ENCODE results near the gene STAT3.

Gene STAT3

GRCh38 chr17:42388381-42389134 lies at the start of gene STAT3:
STAT3 (minus strand) TSS chr17:42388442; CDS start chr17:42348516, 39,926 bp downstream.
- TF ChIP-seq CTCF (IDR thresholded peaks at IDR 0.05) = no peak

DNA sequence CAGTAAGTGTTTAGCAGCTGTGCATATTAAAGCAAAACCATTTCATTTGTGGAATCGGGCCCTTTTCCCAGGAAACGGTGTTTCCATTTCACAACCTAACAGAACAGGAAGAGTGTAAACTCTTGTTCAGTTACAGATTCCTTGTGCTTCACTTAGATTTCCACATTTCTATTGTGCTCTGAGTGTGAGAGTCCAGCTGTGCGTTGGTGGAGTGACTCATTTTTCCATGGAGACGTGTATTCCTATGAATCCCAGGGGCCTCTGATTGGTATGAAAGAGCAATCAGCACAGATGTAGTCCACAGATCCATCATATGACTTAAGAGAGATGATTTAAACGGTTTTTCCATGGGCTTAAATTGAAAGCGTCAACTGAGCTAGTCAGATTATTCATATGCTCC lies 48.1 kb upstream of the STAT3 start:
- no peak for TF ChIP-seq CTCF (IDR thresholded peaks at IDR 0.05)

GRCh38 chr17:42431758-42432161 lies 43.5 kb upstream of the STAT3 start:
- TF ChIP-seq CTCF (IDR thresholded peaks at IDR 0.05) = no peak

DNA sequence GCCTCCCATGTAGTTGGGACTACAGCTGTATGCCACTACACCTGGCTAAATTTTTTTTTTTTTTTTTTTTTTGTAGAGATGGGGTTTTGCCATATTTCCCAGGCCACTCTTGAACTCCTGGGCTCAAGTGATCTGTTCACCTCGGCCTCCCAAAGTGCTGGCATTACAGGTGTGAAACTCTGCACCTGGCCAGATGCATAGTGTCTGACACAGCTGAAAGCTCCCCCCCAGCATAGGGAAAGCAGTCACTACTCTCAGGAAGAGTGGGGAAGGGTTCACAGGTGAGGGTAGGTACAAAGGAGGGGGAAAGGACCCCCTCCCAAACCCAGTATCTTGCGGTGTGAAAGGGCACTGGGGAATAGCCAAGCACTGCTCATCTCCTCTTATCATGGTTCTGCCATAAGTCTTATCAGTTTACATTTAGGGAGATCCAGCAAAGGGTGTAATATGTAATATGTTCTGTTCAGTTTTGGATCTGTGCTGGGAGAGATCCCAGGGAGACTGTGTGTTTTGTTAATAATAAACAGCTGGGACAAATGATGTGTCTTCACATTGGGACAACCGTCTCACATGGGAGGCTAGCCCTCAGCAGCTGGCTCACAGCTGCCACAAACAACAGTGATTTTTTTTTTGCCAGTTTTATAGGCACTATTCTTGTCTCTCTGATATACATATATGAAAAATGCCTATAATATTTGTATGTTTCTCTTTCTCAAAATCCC lies 41.6 kb upstream of the STAT3 start:
- no peak for TF ChIP-seq CTCF (IDR thresholded peaks at IDR 0.05)

DNA sequence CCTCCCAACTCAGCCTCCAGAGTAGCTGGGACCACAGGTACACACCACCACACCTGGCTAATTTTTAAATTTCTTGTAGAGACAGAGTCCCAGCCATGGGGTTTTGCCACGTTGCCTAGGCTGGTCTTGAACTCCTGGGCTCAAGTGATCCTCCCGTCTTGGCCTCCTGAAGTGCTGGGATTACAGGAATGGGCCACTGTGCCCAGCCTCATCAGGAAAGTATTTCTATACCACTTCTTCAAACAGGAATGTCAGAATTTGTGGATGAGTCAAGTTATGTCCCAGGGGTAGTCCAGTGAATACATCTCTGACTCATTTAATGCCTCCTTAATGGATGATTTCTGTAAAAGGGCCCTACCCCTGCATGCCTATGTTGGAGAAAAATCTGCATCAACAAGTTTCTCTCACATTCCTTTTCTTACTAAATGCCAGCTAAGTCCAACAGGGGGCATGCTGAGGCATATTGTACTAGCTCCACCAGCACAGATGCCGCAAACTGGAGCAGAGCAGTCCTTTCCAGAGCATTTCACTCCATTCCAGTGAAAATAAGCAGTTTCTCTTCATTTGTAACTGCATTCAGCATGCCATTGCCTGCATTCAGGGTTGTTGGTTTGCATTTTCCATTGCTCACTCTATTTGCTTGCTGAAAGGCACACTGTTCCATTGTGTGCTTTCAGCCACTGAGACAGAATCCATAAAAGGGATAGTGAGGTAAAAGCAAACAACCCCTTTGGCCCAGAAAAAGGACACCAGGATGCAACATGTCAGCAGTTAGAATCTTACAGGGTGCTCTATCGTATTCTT lies 40.1 kb upstream of the STAT3 start:
- peak; percentile 67; the same call in 1 of the 2 replicates for TF ChIP-seq CTCF (IDR thresholded peaks at IDR 0.05)

GRCh38 chr17:42424991-42425610 lies 36.9 kb upstream of the STAT3 start:
- TF ChIP-seq CTCF (IDR thresholded peaks at IDR 0.05) = no peak

DNA sequence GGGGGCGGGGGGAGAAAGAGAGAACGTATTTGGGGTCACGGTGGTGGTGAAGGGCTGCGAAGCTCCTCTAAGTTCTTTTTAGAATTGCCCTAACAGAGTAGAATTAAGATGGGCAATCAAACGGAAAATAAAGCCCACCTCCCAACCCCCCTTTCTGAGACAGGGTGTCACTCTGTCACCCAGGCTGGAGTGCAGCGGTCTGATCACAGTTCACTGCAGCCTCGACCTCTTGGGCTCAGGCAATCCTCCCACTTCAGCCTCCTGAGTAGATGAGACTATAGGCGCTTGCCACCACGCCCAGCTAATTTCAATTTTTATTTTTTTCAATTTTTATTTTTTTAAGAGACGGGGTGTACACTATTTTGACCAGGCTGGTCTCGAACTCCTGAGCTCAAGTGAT lies 35.5 kb upstream of the STAT3 start:
- no peak for TF ChIP-seq CTCF (IDR thresholded peaks at IDR 0.05)
